Measurements from ENCODE around the gene MSL1.

- TF ChIP-seq, protein P1, sequence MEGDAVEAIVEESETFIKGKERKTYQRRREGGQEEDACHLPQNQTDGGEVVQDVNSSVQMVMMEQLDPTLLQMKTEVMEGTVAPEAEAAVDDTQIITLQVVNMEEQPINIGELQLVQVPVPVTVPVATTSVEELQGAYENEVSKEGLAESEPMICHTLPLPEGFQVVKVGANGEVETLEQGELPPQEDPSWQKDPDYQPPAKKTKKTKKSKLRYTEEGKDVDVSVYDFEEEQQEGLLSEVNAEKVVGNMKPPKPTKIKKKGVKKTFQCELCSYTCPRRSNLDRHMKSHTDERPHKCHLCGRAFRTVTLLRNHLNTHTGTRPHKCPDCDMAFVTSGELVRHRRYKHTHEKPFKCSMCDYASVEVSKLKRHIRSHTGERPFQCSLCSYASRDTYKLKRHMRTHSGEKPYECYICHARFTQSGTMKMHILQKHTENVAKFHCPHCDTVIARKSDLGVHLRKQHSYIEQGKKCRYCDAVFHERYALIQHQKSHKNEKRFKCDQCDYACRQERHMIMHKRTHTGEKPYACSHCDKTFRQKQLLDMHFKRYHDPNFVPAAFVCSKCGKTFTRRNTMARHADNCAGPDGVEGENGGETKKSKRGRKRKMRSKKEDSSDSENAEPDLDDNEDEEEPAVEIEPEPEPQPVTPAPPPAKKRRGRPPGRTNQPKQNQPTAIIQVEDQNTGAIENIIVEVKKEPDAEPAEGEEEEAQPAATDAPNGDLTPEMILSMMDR (IDR thresholded peaks at IDR 0.05) = peak; percentile 79
- TF ChIP-seq ZFX (IDR thresholded peaks at IDR 0.05; ENCODE audit: borderline replicate concordance) = no peak
Observed at GRCh38 chr17:40111221-40112128, 10.3 kb upstream of the MSL1 start.

All from 22Rv1 (cell line).